Testis (tissue), 3 donors: ENCODE data around the gene GLI2. TPM values are rescaled to one million over a fixed set of nuclear protein-coding genes. Genes with fewer than 3 reads are reported as not detected.

Experiments
- DNase-seq: peaks from one replicate; pipeline ENCODE4 v3.0.0-alpha.2; 2019
- H3K27ac ChIP-seq, 2 donors: fragments of 200-600 bp; sonication (generic); one replicate each; pipeline ENCODE4 v1.5.1; 2019
- H3K27me3 ChIP-seq: fragments of 200-600 bp; sonication (generic); one replicate; pipeline ENCODE4 v1.5.1; 2019
- H3K36me3 ChIP-seq: fragments of 200-600 bp; sonication (generic); one replicate; pipeline ENCODE4 v1.5.1; 2017; ENCODE audit warnings: low read depth; ENCODE audit errors: missing control alignments
- H3K4me1 ChIP-seq: fragments of 200-600 bp; sonication (generic); one replicate; pipeline ENCODE4 v1.5.1; 2019
- H3K4me3 ChIP-seq, 2 donors: fragments of 200-600 bp; sonication (generic); one replicate each; pipeline ENCODE4 v1.5.1; 2017 to 2019
- H3K9me3 ChIP-seq: fragments of 200-600 bp; sonication (generic); one replicate; pipeline ENCODE4 v1.5.1; 2017
- POLR2A ChIP-seq: fragments of 450-650 bp; IDR thresholded peaks from one replicate; pipeline ENCODE4 v1.6.1; 2017; ENCODE audit warnings: antibody characterized with exemption, mild to moderate bottlenecking, moderate library complexity
- WGBS, 2 donors: methylation state at CpG; one replicate each; pipeline ENCODE4 v1.1.5; 2018; 5-methylcytosine and 5-hydroxymethylcytosine counted together
- intact Hi-C: fragments of 100-400 bp; cut with DNase I; formaldehyde crosslinking; loops from one replicate; pipeline ENCODE4 v1.15.1; 2023; ENCODE audit warnings: low total_unique reads
- polyA plus RNA-seq: library from polyadenylated mRNA; stranded (reverse); fragments of 350-450 nt; fragmentation: Illumina TruSeq; extraction: RNeasy Lipid Tissue Mini Kit (QIAGEN cat#74804); gene quantifications from one replicate; pipeline ENCODE4 v1.2.3, GENCODE V29; 2014; ENCODE audit warnings: low read depth, low replicate concordance; ENCODE audit not compliant: insufficient read depth
- total RNA-seq, 2 donors: library from RNA; depleted of rRNA; stranded (reverse); fragments of >200 nt; gene quantifications; one replicate each; pipeline ENCODE4 v1.2.3, GENCODE V29; 2016
- TF ChIP-seq, protein P1 (sequence below), 3 experiments: fragments of 450-650 bp in 2 of 3; fragments of 200-600 bp in 1 of 3; sonication (generic) in 1 of 3; IDR thresholded peaks; one replicate each; pipeline ENCODE4 v1.5.1; 2016 to 2019; ENCODE audit warnings: antibody characterized with exemption in 3 of 3, mild to moderate bottlenecking in 2 of 3, moderate library complexity in 1 of 3

The GLI2 gene
- total and polyA plus RNA-seq, 3 donors from 2014 or later: 5.1 to 21.4 (median 16.5) TPM

DNA sequence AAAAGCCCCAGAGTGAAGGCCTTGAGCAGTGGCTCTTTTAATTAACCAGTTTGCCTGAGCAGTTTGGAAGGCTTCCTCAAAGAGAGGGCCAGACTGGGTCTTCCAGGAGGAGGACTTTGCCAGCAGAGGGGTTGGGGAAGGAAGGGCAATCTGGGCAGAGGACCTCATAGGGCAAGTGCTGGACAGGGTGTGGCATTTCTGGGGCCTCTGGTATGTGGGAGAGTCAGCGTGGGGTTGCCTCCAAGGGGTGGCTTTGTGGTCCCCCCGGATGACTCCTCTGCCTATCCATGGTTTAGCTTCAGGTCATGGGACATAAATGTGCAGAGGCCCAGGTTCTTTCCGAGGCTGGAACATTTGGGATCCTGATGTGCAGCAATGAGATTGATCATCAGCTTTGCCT is 12.6 kb downstream of the GLI2 start:
- WGBS, 2 donors: 96 to 100% methylated on average over 3 of the region's 3 CpGs
- Histone ChIP-seq H3K27me3 (no peaks in the 10 kb centered on the region), H3K9me3 (no peaks in the 10 kb centered on the region), H3K27ac (no peak overlapping the region), H3K36me3 (no peaks in the 10 kb centered on the region), H3K4me1 (peaks cover 6% of the 10 kb centered on the region), H3K4me3 (no peak overlapping the region)
- TF ChIP-seq POLR2A: no peak
- TF ChIP-seq, protein P1, sequence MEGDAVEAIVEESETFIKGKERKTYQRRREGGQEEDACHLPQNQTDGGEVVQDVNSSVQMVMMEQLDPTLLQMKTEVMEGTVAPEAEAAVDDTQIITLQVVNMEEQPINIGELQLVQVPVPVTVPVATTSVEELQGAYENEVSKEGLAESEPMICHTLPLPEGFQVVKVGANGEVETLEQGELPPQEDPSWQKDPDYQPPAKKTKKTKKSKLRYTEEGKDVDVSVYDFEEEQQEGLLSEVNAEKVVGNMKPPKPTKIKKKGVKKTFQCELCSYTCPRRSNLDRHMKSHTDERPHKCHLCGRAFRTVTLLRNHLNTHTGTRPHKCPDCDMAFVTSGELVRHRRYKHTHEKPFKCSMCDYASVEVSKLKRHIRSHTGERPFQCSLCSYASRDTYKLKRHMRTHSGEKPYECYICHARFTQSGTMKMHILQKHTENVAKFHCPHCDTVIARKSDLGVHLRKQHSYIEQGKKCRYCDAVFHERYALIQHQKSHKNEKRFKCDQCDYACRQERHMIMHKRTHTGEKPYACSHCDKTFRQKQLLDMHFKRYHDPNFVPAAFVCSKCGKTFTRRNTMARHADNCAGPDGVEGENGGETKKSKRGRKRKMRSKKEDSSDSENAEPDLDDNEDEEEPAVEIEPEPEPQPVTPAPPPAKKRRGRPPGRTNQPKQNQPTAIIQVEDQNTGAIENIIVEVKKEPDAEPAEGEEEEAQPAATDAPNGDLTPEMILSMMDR (IDR thresholded peaks at IDR 0.05): no peak
- DNase-seq: peak; percentile 7
- intact Hi-C loops: no loop called here

DNA sequence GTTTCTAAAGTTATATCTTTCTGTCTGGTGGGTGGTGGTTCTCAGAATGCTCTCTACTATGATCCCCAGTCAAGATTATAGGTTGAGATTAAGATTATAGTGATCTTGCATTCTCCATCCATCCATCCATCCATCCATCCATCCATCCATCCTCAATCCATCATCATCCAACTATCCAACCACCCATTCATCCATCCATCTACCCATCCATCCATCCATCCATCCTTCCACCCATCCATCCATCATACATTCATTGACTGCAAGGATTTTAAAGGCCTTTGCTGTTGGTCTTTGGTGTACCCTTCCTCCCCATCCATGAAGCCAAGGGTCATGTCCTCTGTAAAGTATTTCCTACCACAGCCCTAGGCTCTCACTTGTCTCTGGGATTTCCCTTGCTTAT is 13.1 kb downstream of the GLI2 start:
- Histone ChIP-seq H3K9me3 (no peaks in the 10 kb centered on the region), H3K27ac (no peak overlapping the region), H3K4me1 (peaks cover 6% of the 10 kb centered on the region), H3K4me3 (no peak overlapping the region), H3K27me3 (no peaks in the 10 kb centered on the region), H3K36me3 (no peaks in the 10 kb centered on the region)
- intact Hi-C loops: no loop called here
- no peak for DNase-seq
- no peak for TF ChIP-seq POLR2A

DNA sequence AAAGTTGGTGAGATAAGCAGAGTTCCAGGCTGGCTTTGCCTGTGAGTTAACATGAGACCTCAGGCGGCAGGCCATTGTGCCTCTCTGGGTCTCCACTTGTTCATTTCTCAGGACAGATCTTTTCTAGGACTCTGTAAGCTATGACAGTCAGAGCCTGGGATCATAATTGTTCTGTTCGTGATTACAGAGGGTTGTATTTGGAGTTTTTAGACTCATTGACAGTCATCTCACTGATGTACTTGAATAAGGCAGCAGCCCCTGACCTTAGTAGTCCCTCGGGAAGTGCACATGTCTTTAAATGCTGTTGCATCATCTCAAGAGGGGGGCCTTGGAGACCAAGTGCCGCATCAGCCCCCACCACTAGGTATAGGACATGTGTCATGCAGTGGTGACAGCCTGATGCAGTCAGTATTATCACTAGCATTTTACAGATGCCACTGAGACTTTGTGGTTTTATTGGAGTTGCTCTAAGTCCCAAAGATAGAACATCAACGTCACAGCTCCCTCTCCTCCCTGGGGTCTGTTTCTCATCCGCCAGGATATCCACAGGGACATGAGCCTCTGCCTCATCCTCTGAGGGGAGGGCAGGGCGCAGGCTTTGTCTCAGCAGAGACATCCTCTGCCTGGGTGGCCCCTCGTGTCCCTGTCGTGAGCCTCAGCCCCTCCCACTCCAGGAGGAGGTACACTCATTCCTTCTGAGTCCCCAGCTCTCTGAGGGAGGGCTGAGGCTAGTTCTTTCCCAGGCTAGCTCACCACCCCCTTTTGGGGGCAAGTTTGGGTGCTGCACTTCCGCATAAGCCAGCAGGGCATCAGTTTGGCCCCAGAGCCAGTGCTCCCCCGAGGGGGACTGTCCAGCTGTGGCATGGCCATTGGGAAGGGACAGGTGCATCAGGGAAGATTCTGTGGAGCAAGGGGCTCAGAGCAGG is 14.1 kb downstream of the GLI2 start:
- 52 to 72% methylated on average over 11 of the region's 11 CpGs for WGBS, 2 donors
- no peak overlapping the region for H3K4me3 ChIP-seq
- H3K4me1 ChIP-seq: peaks cover 6% of the 10 kb centered on the region
- intact Hi-C loops: no loop called here
- TF ChIP-seq POLR2A: no peak
- TF ChIP-seq, protein P1 (IDR thresholded peaks at IDR 0.05): no peak
- no peaks in the 10 kb centered on the region for H3K36me3 ChIP-seq
- no peaks in the 10 kb centered on the region for H3K9me3 ChIP-seq
- DNase-seq: peak; percentile 13
- H3K27me3 ChIP-seq: no peaks in the 10 kb centered on the region
- peak overlapping the region in 1 of 2 donors; percentile 57 for H3K27ac ChIP-seq

DNA sequence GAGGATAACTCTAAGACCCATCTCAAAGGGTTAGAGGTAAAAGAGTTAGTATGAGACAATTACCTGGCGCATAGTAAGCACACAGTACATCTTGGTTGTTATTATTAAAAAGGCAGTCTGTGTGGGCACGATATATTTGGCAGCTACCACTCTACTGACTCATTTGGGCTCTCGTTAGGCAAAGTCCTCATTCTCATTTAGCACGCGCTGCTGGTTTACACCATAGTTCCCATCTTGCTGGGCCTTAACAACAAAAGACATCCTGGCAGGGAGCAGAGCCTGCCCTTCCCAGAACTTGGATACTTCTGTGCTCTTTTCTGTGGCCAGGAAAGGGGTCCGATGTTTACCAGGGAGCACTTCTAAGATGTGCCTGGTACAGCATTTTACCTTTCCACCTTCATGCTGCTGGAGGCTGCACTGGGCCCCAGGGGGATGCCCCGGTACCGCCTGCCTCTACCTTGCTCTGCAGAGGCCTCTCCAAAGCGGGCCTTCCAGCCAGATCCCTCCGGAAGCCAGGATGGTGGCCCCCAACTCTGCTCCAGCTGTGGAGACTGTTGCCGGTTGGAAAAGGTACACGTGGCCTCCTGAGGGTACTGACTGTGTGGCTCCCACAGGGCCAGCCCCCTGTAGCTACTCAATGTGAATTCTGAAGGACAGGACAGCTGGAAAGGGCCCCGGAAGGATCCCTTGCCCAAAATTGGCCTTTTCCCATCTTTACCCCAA is 15.0 kb downstream of the GLI2 start:
- Histone ChIP-seq H3K27ac (peak overlapping the region in 1 of 2 donors; percentile 57), H3K36me3 (no peaks in the 10 kb centered on the region), H3K27me3 (no peaks in the 10 kb centered on the region), H3K9me3 (no peaks in the 10 kb centered on the region), H3K4me3 (no peak overlapping the region), H3K4me1 (peaks cover 6% of the 10 kb centered on the region)
- 61 to 80% methylated on average over 12 to 13 of the region's 13 CpGs for WGBS, 2 donors
- TF ChIP-seq, protein P1 (IDR thresholded peaks at IDR 0.05): no peak
- no peak for TF ChIP-seq POLR2A
- peak; percentile 11 for DNase-seq
- intact Hi-C loops: no loop called here

DNA sequence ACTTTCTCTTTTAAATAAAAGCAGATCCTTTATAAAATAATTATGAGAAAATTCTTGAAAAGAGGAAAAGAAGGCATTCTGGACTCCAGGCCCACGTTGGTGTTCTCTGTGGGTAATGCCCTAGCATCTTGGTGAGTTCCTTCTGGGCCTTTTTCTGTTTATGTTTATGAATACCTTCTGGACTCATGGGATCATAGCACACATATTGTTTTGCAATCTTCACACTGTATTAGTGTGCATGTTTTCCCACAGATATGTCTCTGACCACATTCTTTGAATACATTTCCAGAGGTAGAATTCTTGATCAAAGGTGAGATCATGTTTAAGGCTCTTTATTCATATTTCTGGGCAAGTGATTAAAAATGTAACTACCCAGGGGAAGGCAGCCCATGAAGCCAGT is 15.9 kb downstream of the GLI2 start:
- Histone ChIP-seq H3K27ac (no peak overlapping the region), H3K27me3 (no peaks in the 10 kb centered on the region)
- 48 to 65% methylated on average over 1 of the region's 1 CpG for WGBS, 2 donors

More for the DNA sequence above, 15.9 kb downstream of the GLI2 start:
- H3K4me1 ChIP-seq: peaks cover 6% of the 10 kb centered on the region
- TF ChIP-seq, protein P1 (IDR thresholded peaks at IDR 0.05): no peak
- TF ChIP-seq POLR2A: no peak
- DNase-seq: no peak
- no peaks in the 10 kb centered on the region for H3K36me3 ChIP-seq
- no peak overlapping the region for H3K4me3 ChIP-seq
- intact Hi-C loops: no loop called here
- no peaks in the 10 kb centered on the region for H3K9me3 ChIP-seq
